Brain microvascular endothelial cell (primary cell): ENCODE data around the gene TIMP2.

Experiments used
- DNase-seq: peaks from one replicate; pipeline ENCODE4 v3.0.0-alpha.2; 2020
- H3K27ac ChIP-seq: fragments of 250-450 bp; sonication (Bioruptor Pico); 2 replicates; pipeline ENCODE4 v1.5.1; 2020; ENCODE audit warnings: mild to moderate bottlenecking, moderate library complexity
- H3K27me3 ChIP-seq: fragments of 250-450 bp; sonication (Bioruptor Pico); replicated peaks from 2 replicates; pipeline ENCODE4 v1.5.1; 2020; ENCODE audit warnings: mild to moderate bottlenecking
- H3K36me3 ChIP-seq: fragments of 250-450 bp; sonication (Bioruptor Pico); replicated peaks from 2 replicates; pipeline ENCODE4 v1.5.1; 2020; ENCODE audit warnings: mild to moderate bottlenecking
- H3K4me3 ChIP-seq: 2 replicates; pipeline ENCODE4 v1.5.1; 2011; ENCODE audit warnings: low read depth, mild to moderate bottlenecking, control low read depth, low read length, moderate library complexity
- CTCF ChIP-seq: IDR thresholded peaks from 2 replicates; pipeline ENCODE4 v1.5.1; 2011; ENCODE audit warnings: low read depth, mild to moderate bottlenecking, moderate library complexity, low read length, control low read depth, inconsistent platforms; ENCODE audit errors: missing control alignments
- in situ Hi-C: cut with HindIII; loops from 2 replicates; pipeline ENCODE4 v1.10.0; 2017; ENCODE audit warnings: low sequenced_read_pairs, low pct_ligation_motif_present

Gene TIMP2

GRCh38 chr17:78940258-78940657 is 15.1 kb upstream of the TIMP2 start:
- in situ Hi-C loops = no loop called here
- no peak for TF ChIP-seq CTCF
- no peak for DNase-seq
- H3K36me3 ChIP-seq = no peaks in the 10 kb centered on the region
- H3K27me3 ChIP-seq = no peaks in the 10 kb centered on the region
- no peak overlapping the region for H3K4me3 ChIP-seq
- H3K27ac ChIP-seq = peak overlapping the region; percentile 79

GRCh38 chr17:78939615-78940014 is 14.4 kb upstream of the TIMP2 start:
- no peaks in the 10 kb centered on the region for H3K27me3 ChIP-seq
- in situ Hi-C loops = no loop called here
- H3K27ac ChIP-seq = peak overlapping the region; percentile 79
- DNase-seq = peak; percentile 67
- no peaks in the 10 kb centered on the region for H3K36me3 ChIP-seq
- no peak overlapping the region for H3K4me3 ChIP-seq
- no peak for TF ChIP-seq CTCF

GRCh38 chr17:78937561-78937960 is 12.4 kb upstream of the TIMP2 start:
- Histone ChIP-seq H3K27ac (no peak overlapping the region), H3K4me3 (no peak overlapping the region)
- in situ Hi-C loops = no loop called here

GRCh38 chr17:78935419-78936323 is 10.5 kb upstream of the TIMP2 start:
- H3K4me3 ChIP-seq = no peak overlapping the region
- peak; percentile 97 for DNase-seq
- no peak for TF ChIP-seq CTCF
- in situ Hi-C loops = no loop called here
- no peaks in the 10 kb centered on the region for H3K36me3 ChIP-seq
- no peaks in the 10 kb centered on the region for H3K27me3 ChIP-seq
- H3K27ac ChIP-seq = peak overlapping the region; percentile 96

More at GRCh38 chr17:78937561-78937960, 12.4 kb upstream of the TIMP2 start:
- DNase-seq = no peak
- TF ChIP-seq CTCF = no peak
- Histone ChIP-seq H3K27me3 (no peaks in the 10 kb centered on the region), H3K36me3 (no peaks in the 10 kb centered on the region)

GRCh38 chr17:78934681-78935418 is 9.7 kb upstream of the TIMP2 start:
- H3K27ac ChIP-seq = peak overlapping the region; percentile 96
- in situ Hi-C loops = no loop called here
- no peak for DNase-seq
- TF ChIP-seq CTCF = no peak
- no peaks in the 10 kb centered on the region for H3K27me3 ChIP-seq
- H3K36me3 ChIP-seq = no peaks in the 10 kb centered on the region
- H3K4me3 ChIP-seq = peak overlapping the region; percentile 20
